ENCODE data around the gene NAGPA.

NAGPA gene

GRCh38 chr16:5059386-5060072 lies 25.8 kb upstream of the NAGPA start:
- no peak overlapping the region for H4K8ac ChIP-seq (ENCODE audit: low read depth, low read length)
- H3K4ac ChIP-seq (ENCODE audit: low read depth, low read length) = no peak overlapping the region
- H3K18ac ChIP-seq (ENCODE audit: low read length) = no peak overlapping the region
- no peak overlapping the region for H3K4me3 ChIP-seq (ENCODE audit: low read length)
- H3K79me1 ChIP-seq (ENCODE audit: low read length) = no peaks in the 10 kb centered on the region
- H3K56ac ChIP-seq (ENCODE audit: low read length) = peak overlapping the region; percentile 60
- no peak overlapping the region for H2BK5ac ChIP-seq (ENCODE audit: low read length)
- H3K36me3 ChIP-seq (ENCODE audit: control insufficient read depth, insufficient read depth, low read length) = no peaks in the 10 kb centered on the region
- no peaks in the 10 kb centered on the region for H3K27me3 ChIP-seq (ENCODE audit: insufficient read depth, low read length, poor library complexity)
- H3K79me2 ChIP-seq (ENCODE audit: control insufficient read depth, insufficient read depth, low read length) = no peaks in the 10 kb centered on the region
- H3K9ac ChIP-seq (ENCODE audit: low read length) = no peak overlapping the region
- H3K4me2 ChIP-seq (ENCODE audit: low read length) = no peak overlapping the region
- no peak overlapping the region for H2AK5ac ChIP-seq (ENCODE audit: low read length)
- H3K27ac ChIP-seq (ENCODE audit: low read depth, low read length) = peak overlapping the region; percentile 82
- H2BK120ac ChIP-seq (ENCODE audit: low read depth, low read length) = no peak overlapping the region
- no peak overlapping the region for H3K23ac ChIP-seq (ENCODE audit: low read length)
- peak; percentile 77 for DNase-seq
- no peak overlapping the region for H2BK15ac ChIP-seq (replicated peaks; ENCODE audit: low read depth)
- H4K5ac ChIP-seq (ENCODE audit: low read length) = no peak overlapping the region
- H3K4me1 ChIP-seq (ENCODE audit: control insufficient read depth, low read depth, low read length) = peaks cover 3% of the 10 kb centered on the region
- no CpG with 5 or more reads among the region's 6 CpGs for WGBS (ENCODE audit: extremely low coverage, insufficient coverage, low lambda C conversion rate)

GRCh38 chr16:5058476-5058875 lies 24.7 kb upstream of the NAGPA start:
- H2BK15ac ChIP-seq (replicated peaks; ENCODE audit: low read depth) = no peak overlapping the region
- H3K56ac ChIP-seq (ENCODE audit: low read length) = peak overlapping the region; percentile 1
- H3K23ac ChIP-seq (ENCODE audit: low read length) = no peak overlapping the region
- H2BK5ac ChIP-seq (ENCODE audit: low read length) = no peak overlapping the region
- no peak overlapping the region for H3K4me3 ChIP-seq (ENCODE audit: low read length)
- peak overlapping the region; percentile 59 for H3K27ac ChIP-seq (ENCODE audit: low read depth, low read length)
- no peaks in the 10 kb centered on the region for H3K79me1 ChIP-seq (ENCODE audit: low read length)
- H3K9ac ChIP-seq (ENCODE audit: low read length) = peak overlapping the region; percentile 32
- H2BK120ac ChIP-seq (ENCODE audit: low read depth, low read length) = no peak overlapping the region
- peak overlapping the region; percentile 32 for H3K18ac ChIP-seq (ENCODE audit: low read length)
- H3K4me1 ChIP-seq (ENCODE audit: control insufficient read depth, low read depth, low read length) = peaks cover 3% of the 10 kb centered on the region
- no peaks in the 10 kb centered on the region for H3K79me2 ChIP-seq (ENCODE audit: control insufficient read depth, insufficient read depth, low read length)
- H3K27me3 ChIP-seq (ENCODE audit: insufficient read depth, low read length, poor library complexity) = no peaks in the 10 kb centered on the region
- H3K4ac ChIP-seq (ENCODE audit: low read depth, low read length) = no peak overlapping the region
- no peak overlapping the region for H4K8ac ChIP-seq (ENCODE audit: low read depth, low read length)
- no CpG with 5 or more reads among the region's 7 CpGs for WGBS (ENCODE audit: extremely low coverage, insufficient coverage, low lambda C conversion rate)
- DNase-seq = peak; percentile 96
- H3K36me3 ChIP-seq (ENCODE audit: control insufficient read depth, insufficient read depth, low read length) = no peaks in the 10 kb centered on the region
- H3K4me2 ChIP-seq (ENCODE audit: low read length) = no peak overlapping the region
- H4K5ac ChIP-seq (ENCODE audit: low read length) = no peak overlapping the region
- no peak overlapping the region for H2AK5ac ChIP-seq (ENCODE audit: low read length)

- no peak overlapping the region for H3K56ac ChIP-seq (ENCODE audit: low read length)
- H3K4ac ChIP-seq (ENCODE audit: low read depth, low read length) = no peak overlapping the region
- no peak overlapping the region for H3K4me2 ChIP-seq (ENCODE audit: low read length)
- no peak overlapping the region for H3K18ac ChIP-seq (ENCODE audit: low read length)
- H2BK5ac ChIP-seq (ENCODE audit: low read length) = no peak overlapping the region
- H3K79me2 ChIP-seq (ENCODE audit: control insufficient read depth, insufficient read depth, low read length) = no peaks in the 10 kb centered on the region
- H2BK15ac ChIP-seq (replicated peaks; ENCODE audit: low read depth) = no peak overlapping the region
- H4K8ac ChIP-seq (ENCODE audit: low read depth, low read length) = no peak overlapping the region
- no peaks in the 10 kb centered on the region for H3K36me3 ChIP-seq (ENCODE audit: control insufficient read depth, insufficient read depth, low read length)
- H3K27ac ChIP-seq (ENCODE audit: low read depth, low read length) = no peak overlapping the region
- H2AK5ac ChIP-seq (ENCODE audit: low read length) = no peak overlapping the region
- no peak overlapping the region for H2BK120ac ChIP-seq (ENCODE audit: low read depth, low read length)
- DNase-seq = peak; percentile 81
- H4K5ac ChIP-seq (ENCODE audit: low read length) = no peak overlapping the region
- H3K4me1 ChIP-seq (ENCODE audit: control insufficient read depth, low read depth, low read length) = peaks cover 3% of the 10 kb centered on the region
- H3K79me1 ChIP-seq (ENCODE audit: low read length) = no peaks in the 10 kb centered on the region
- WGBS (ENCODE audit: extremely low coverage, insufficient coverage, low lambda C conversion rate) = no CpG with 5 or more reads among the region's 11 CpGs
- H3K4me3 ChIP-seq (ENCODE audit: low read length) = no peak overlapping the region
- no peaks in the 10 kb centered on the region for H3K27me3 ChIP-seq (ENCODE audit: insufficient read depth, low read length, poor library complexity)
- no peak overlapping the region for H3K23ac ChIP-seq (ENCODE audit: low read length)
- no peak overlapping the region for H3K9ac ChIP-seq (ENCODE audit: low read length)
Observed at GRCh38 chr16:5056352-5056751, 22.6 kb upstream of the NAGPA start.

- Histone ChIP-seq H3K79me1 (ENCODE audit: low read length) (no peaks in the 10 kb centered on the region), H3K36me3 (ENCODE audit: control insufficient read depth, insufficient read depth, low read length) (no peaks in the 10 kb centered on the region)
Observed at GRCh38 chr16:5054876-5055865, 21.4 kb upstream of the NAGPA start.

GRCh38 chr16:5046914-5047313 lies 13.2 kb upstream of the NAGPA start:
- H3K4ac ChIP-seq (ENCODE audit: low read depth, low read length) = no peak overlapping the region
- H4K8ac ChIP-seq (ENCODE audit: low read depth, low read length) = no peak overlapping the region
- no peak overlapping the region for H3K27ac ChIP-seq (ENCODE audit: low read depth, low read length)
- H3K79me2 ChIP-seq (ENCODE audit: control insufficient read depth, insufficient read depth, low read length) = no peaks in the 10 kb centered on the region
- H3K9ac ChIP-seq (ENCODE audit: low read length) = no peak overlapping the region
- no peak overlapping the region for H3K23ac ChIP-seq (ENCODE audit: low read length)
- no peak overlapping the region for H3K56ac ChIP-seq (ENCODE audit: low read length)
- no CpG with 5 or more reads among the region's 2 CpGs for WGBS (ENCODE audit: extremely low coverage, insufficient coverage, low lambda C conversion rate)
- H3K4me2 ChIP-seq (ENCODE audit: low read length) = no peak overlapping the region
- H3K27me3 ChIP-seq (ENCODE audit: insufficient read depth, low read length, poor library complexity) = no peaks in the 10 kb centered on the region
- no peak overlapping the region for H2BK5ac ChIP-seq (ENCODE audit: low read length)
- H3K18ac ChIP-seq (ENCODE audit: low read length) = no peak overlapping the region
- no peak for DNase-seq
- no peak overlapping the region for H2BK15ac ChIP-seq (replicated peaks; ENCODE audit: low read depth)
- no peaks in the 10 kb centered on the region for H3K79me1 ChIP-seq (ENCODE audit: low read length)
- H3K4me1 ChIP-seq (ENCODE audit: control insufficient read depth, low read depth, low read length) = no peaks in the 10 kb centered on the region
- H4K5ac ChIP-seq (ENCODE audit: low read length) = no peak overlapping the region
- no peak overlapping the region for H2AK5ac ChIP-seq (ENCODE audit: low read length)
- no peak overlapping the region for H2BK120ac ChIP-seq (ENCODE audit: low read depth, low read length)
- no peaks in the 10 kb centered on the region for H3K36me3 ChIP-seq (ENCODE audit: control insufficient read depth, insufficient read depth, low read length)
- no peak overlapping the region for H3K4me3 ChIP-seq (ENCODE audit: low read length)

More at GRCh38 chr16:5054876-5055865, 21.4 kb upstream of the NAGPA start:
- Histone ChIP-seq H3K56ac (ENCODE audit: low read length) (no peak overlapping the region), H3K4me1 (ENCODE audit: control insufficient read depth, low read depth, low read length) (peaks cover 3% of the 10 kb centered on the region), H2BK5ac (ENCODE audit: low read length) (no peak overlapping the region), H2BK120ac (ENCODE audit: low read depth, low read length) (no peak overlapping the region), H3K27me3 (ENCODE audit: insufficient read depth, low read length, poor library complexity) (no peaks in the 10 kb centered on the region), H4K8ac (ENCODE audit: low read depth, low read length) (no peak overlapping the region), H3K4me3 (ENCODE audit: low read length) (no peak overlapping the region), H3K4ac (ENCODE audit: low read depth, low read length) (no peak overlapping the region), H2AK5ac (ENCODE audit: low read length) (no peak overlapping the region), H2BK15ac (replicated peaks; ENCODE audit: low read depth) (no peak overlapping the region), H3K23ac (ENCODE audit: low read length) (no peak overlapping the region), H3K9ac (ENCODE audit: low read length) (no peak overlapping the region), H3K18ac (ENCODE audit: low read length) (no peak overlapping the region), H3K79me2 (ENCODE audit: control insufficient read depth, insufficient read depth, low read length) (no peaks in the 10 kb centered on the region), H3K4me2 (ENCODE audit: low read length) (no peak overlapping the region), H4K5ac (ENCODE audit: low read length) (no peak overlapping the region), H3K27ac (ENCODE audit: low read depth, low read length) (no peak overlapping the region)
- DNase-seq = no peak
- no CpG with 5 or more reads among the region's 16 CpGs for WGBS (ENCODE audit: extremely low coverage, insufficient coverage, low lambda C conversion rate)
